Measurements from ENCODE around the gene GPRIN3. TPM values are rescaled to one million over a fixed set of nuclear protein-coding genes. Genes with fewer than 3 reads are reported as not detected.
A peak's percentile ranks its signal among the peaks of the same experiment; 100 is the strongest.

GPRIN3 gene
- total RNA-seq, 1 experiment from 2014 or later, result 7.6 TPM

GRCh38 chr4:89300499-89300898, 7.1 kb downstream of the GPRIN3 start:
- CTCF ChIA-PET, result no interaction called here
- Mint-ChIP-seq H3K4me1 (ENCODE audit: low read depth, unreplicated experiment) (peaks cover 42% of the 10 kb centered on the region), H3K9me3 (ENCODE audit: low read depth, unreplicated experiment) (no peaks in the 10 kb centered on the region), H3K4me3 (ENCODE audit: low read depth, unreplicated experiment) (no peak overlapping the region), H3K27ac (ENCODE audit: unreplicated experiment) (no peak overlapping the region), H3K36me3 (ENCODE audit: insufficient read depth, unreplicated experiment) (peaks cover 18% of the 10 kb centered on the region), H3K27me3 (ENCODE audit: unreplicated experiment) (no peaks in the 10 kb centered on the region)
- DNase-seq, result no peak
- TF ChIP-seq CTCF (IDR thresholded peaks at IDR 0.05; ENCODE audit: unreplicated experiment), result no peak
- BruUV-seq (replicated peaks), result no TSS peak
- intact Hi-C loops (cut with micrococcal nuclease; ENCODE audit: unreplicated experiment), result no loop called here

DNA sequence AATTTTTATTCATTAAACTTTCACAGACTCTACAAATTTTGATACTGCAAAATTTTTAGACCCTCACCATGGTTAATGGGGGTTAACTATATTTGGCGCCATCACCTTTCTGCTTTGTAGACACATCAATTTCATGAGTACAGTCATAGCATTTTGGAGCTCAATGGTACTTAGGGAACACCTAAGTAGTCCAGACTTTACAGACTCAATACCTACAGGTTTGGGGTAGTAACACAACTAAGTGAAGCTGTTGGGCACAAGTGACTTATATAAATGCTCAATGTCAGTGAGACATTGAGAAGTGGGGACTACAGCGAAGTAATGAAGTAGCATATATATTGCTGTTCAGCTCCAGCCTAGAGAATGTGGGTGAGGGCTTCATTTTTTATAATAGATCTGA, 7.5 kb downstream of the GPRIN3 start:
- BruUV-seq (replicated peaks), result no TSS peak
- Mint-ChIP-seq H3K4me1 (ENCODE audit: low read depth, unreplicated experiment) (peaks cover 38% of the 10 kb centered on the region), H3K27me3 (ENCODE audit: unreplicated experiment) (no peaks in the 10 kb centered on the region), H3K4me3 (ENCODE audit: low read depth, unreplicated experiment) (no peak overlapping the region), H3K27ac (ENCODE audit: unreplicated experiment) (no peak overlapping the region), H3K36me3 (ENCODE audit: insufficient read depth, unreplicated experiment) (peaks cover 15% of the 10 kb centered on the region), H3K9me3 (ENCODE audit: low read depth, unreplicated experiment) (no peaks in the 10 kb centered on the region)
- CTCF ChIA-PET, result interaction anchor here (0.6 to 1.1 kb wide), 2 partner anchors 17 to 23 kb away, joined by 3 read pairs; no protein-coding TSS in a partner anchor
- intact Hi-C loops (cut with micrococcal nuclease; ENCODE audit: unreplicated experiment), result no loop called here
- no peak for TF ChIP-seq CTCF (IDR thresholded peaks at IDR 0.05; ENCODE audit: unreplicated experiment)
- DNase-seq, result no peak

DNA sequence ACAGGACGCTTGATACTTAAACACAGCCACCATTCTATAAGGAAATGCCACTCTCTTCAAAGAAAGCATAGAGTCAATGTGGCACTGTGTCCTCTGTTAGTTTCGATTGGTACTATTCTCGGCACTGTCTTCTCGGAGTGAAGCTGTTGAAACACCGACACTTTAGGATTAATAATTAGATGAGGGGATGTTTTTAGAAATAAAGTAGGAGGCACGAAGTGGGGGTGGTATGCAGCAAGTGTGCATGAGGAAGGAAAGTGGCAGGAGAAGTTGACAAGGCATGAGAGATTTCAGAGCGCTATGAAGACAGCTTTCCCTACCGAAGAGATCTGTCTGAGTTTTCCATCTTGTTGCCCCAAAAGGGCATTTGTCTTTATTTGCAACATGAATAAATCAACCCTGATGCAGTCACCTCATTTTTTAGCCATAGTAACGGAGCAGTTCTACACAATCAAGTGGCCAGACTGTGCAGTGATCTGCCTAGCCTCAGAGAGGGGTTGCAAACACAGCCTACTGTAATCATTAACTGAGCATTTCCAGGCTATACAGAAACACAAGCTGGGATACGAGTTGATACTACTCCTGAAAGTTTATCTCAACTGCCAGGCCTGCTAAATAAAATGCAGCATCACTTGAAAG, 8.3 kb downstream of the GPRIN3 start:
- TF ChIP-seq CTCF (IDR thresholded peaks at IDR 0.05; ENCODE audit: unreplicated experiment), result no peak
- CTCF ChIA-PET, result interaction anchor here (0.6 to 1.5 kb wide), 7 partner anchors 16 to 43 kb away, joined by 3 to 6 read pairs (median 3); no protein-coding TSS in a partner anchor
- Mint-ChIP-seq H3K9me3 (ENCODE audit: low read depth, unreplicated experiment) (no peaks in the 10 kb centered on the region), H3K36me3 (ENCODE audit: insufficient read depth, unreplicated experiment) (peaks cover 13% of the 10 kb centered on the region), H3K27ac (ENCODE audit: unreplicated experiment) (peak overlapping the region; percentile 92), H3K4me1 (ENCODE audit: low read depth, unreplicated experiment) (peaks cover 33% of the 10 kb centered on the region), H3K27me3 (ENCODE audit: unreplicated experiment) (no peaks in the 10 kb centered on the region), H3K4me3 (ENCODE audit: low read depth, unreplicated experiment) (peak overlapping the region; percentile 82)
- peak; percentile 13 for DNase-seq
- intact Hi-C loops (cut with micrococcal nuclease; ENCODE audit: unreplicated experiment), result no loop called here
- BruUV-seq (replicated peaks), result TSS peak; percentile 44

DNA sequence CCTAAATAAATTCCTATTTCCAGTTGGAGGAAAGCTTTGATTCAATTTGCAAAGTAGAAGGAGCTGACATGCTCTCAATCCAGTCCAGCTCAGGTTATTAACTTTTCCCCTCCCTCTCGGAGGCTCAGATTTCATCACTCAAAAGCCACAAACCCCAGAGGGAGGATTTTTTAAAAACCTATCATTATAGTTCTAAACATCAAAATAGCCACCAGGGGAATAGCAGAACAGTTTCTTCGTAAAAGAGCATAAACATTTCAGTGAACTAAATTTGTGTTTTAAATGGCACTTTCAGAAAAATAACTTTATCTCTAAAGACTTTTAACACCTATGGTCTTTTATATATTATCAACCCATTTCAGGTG, 8.8 kb downstream of the GPRIN3 start:
- H3K27me3 Mint-ChIP-seq (ENCODE audit: unreplicated experiment), result no peaks in the 10 kb centered on the region
- CTCF ChIA-PET, result interaction anchor here (0.9 to 1.5 kb wide), 6 partner anchors 15 to 43 kb away, joined by 3 to 6 read pairs (median 3); no protein-coding TSS in a partner anchor
- no peaks in the 10 kb centered on the region for H3K9me3 Mint-ChIP-seq (ENCODE audit: low read depth, unreplicated experiment)
- H3K4me1 Mint-ChIP-seq (ENCODE audit: low read depth, unreplicated experiment), result peaks cover 28% of the 10 kb centered on the region
- no peak for TF ChIP-seq CTCF (IDR thresholded peaks at IDR 0.05; ENCODE audit: unreplicated experiment)
- no peak for DNase-seq
- intact Hi-C loops (cut with micrococcal nuclease; ENCODE audit: unreplicated experiment), result no loop called here
- H3K4me3 Mint-ChIP-seq (ENCODE audit: low read depth, unreplicated experiment), result peak overlapping the region; percentile 82
- no TSS peak for BruUV-seq (replicated peaks)
- H3K36me3 Mint-ChIP-seq (ENCODE audit: insufficient read depth, unreplicated experiment), result peaks cover 13% of the 10 kb centered on the region
- H3K27ac Mint-ChIP-seq (ENCODE audit: unreplicated experiment), result peak overlapping the region; percentile 92

Data from Calu3 (cell line).